NCI-H69 (cell line): ENCODE measurements around the gene SPOCK3.
"Not testable (repeated sequence)": the region's sequence is repeated elsewhere in the genome, so short reads cannot be mapped to it uniquely, and the experiment has no call there.

Experiments used
- DNase-seq: peaks from one replicate; lab custom pipeline; 2025; lab: John Stamatoyannopoulos, UW

SPOCK3 gene

DNA sequence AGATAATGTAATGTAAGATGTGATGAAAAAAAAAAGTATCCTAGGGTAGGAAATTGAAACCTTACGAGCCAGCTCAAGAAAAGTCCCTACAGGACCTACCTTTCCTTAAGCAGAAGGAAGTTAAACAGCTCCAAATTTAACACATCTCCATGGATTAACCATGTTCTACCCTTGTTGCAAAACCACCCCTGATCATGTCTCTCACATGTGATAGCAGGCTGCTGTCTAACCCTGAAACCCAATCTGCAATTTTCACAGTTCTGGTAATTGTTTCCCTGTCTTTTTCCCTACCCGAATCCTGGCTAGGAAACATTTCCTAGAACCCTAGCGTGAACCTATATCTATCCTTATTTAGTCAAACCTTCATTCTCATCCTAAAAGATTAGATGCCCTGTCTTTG, 198.9 kb downstream of the SPOCK3 start:
- DNase-seq, result no peak

DNA sequence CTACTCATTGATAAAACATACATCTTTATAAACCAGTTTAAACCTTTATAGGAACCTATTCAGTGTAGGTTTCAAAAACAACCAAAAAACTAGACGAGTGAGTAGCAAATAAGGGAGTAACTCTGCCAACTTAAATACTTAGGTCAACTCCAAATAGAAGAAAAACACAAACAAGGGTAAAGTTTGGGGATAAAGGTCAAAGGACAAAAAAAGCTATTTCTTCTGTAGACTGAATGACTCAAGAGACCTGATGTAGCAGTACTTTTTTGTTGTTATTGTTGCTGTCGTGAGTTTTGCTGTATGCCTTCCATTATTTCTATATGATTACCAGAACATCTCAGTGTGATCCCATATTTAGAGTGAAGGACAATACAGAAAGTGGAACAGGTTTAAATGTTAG, 199.3 kb downstream of the SPOCK3 start:
- no peak for DNase-seq

DNA sequence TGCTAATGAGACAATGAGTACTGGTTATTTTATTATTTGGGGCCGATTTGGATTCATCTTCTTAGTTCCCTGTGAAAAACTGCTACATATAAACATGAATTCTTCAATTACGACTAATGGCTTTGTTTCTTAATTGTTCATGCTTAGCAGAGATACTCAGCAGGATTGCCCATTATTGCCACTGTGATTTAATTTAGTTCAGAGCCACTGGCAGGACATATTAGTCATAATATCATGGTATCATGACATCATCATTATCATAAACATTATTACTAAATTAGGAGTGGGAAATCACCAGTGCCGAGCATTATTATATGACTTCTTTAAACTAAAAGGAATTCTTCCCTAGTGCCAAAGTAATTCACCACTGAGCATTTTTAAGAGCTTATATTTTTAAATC, 201.4 kb downstream of the SPOCK3 start:
- DNase-seq, result peak; percentile 82

DNA sequence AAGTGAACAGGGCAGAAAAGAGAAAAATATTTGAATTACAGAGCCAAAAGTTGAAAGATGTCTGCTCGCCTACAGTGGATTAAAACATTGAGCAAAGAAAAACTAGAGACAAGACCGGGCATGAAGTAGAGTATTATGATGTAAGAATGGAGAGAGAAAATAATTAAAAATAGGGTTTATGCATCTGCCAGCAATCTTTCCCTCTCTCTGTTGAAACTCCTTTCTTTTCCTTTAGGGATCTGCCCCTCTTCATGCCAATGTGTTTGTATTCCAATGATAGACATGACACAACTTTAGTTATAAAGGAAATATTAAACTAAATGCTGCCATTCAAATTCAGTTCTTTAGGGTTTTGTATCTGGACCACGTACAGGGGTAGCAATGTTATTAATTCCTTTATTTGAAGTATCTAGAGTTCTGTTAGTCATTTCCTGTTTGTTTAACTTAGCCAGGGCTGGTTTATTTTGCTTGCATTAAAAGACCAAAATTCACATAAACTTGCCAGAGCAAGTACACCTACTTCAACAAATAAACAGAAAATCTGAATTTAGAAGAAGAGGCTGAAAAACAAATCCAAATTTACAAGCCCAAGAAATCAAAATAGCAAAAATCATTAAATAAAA, 202.6 kb downstream of the SPOCK3 start:
- peak; percentile 34 for DNase-seq

DNA sequence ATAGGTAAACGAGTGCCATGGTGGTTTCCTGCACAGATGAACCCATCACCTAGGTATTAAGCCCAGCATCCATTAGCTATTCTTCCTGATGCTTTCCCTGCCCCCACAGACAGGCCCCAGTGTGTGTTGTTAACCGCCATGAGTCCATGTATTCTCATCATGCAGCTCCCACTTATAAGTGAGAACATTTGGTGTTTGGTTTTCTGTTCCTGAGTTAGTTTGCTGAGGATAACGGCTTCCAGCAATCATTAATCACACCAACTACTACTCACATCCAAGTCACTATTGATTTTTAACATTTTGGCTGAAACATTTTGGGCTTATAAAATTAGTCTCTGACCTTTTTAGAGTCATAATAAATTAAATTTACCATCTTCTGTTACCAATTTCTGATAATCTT, 205.3 kb downstream of the SPOCK3 start:
- peak; percentile 89 for DNase-seq

DNA sequence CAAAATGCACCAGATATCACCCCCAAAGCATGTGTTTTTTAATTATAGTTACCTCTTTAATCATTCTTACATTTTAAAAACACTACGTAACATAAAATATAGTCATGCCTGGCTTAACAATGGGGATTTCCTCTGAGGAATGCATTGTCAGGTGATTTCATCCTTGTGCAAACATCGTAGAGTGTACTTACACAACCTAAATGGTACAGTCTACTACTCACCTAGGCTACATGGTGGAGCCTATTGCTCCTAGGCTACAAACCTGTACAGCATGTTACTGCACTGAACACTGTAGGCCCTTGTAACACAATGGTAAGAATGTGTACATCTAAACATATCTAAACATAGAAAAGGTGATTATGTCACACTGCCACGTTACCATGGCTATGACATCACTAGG, 208.6 kb downstream of the SPOCK3 start:
- peak; percentile 75 for DNase-seq

DNA sequence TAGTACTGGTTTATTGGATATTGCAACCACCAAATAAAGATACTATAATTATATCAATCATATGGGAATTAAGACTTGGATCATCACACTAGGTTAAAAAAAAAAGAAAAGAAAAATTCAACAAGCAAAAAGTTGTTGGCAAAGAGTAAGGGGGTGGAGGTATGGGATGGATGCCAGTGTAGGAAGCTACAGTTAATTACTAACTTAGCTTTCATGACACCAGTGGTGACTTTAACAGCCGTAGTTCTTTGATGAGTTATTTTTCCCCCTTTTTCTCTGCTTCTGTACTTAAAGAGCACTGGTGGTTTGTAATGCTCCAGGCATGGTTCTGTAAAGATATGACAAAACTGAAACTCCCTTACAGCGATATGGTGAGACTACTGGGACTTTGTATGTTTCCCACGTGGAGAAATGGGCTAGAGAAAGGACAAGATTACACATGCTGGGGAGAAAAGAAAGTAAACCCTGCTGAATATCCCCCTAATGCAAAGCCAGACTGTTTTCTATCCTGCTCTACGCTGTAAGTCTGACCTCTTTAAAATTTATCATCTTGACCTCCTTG, 210.8 kb downstream of the SPOCK3 start:
- DNase-seq, result no peak

DNA sequence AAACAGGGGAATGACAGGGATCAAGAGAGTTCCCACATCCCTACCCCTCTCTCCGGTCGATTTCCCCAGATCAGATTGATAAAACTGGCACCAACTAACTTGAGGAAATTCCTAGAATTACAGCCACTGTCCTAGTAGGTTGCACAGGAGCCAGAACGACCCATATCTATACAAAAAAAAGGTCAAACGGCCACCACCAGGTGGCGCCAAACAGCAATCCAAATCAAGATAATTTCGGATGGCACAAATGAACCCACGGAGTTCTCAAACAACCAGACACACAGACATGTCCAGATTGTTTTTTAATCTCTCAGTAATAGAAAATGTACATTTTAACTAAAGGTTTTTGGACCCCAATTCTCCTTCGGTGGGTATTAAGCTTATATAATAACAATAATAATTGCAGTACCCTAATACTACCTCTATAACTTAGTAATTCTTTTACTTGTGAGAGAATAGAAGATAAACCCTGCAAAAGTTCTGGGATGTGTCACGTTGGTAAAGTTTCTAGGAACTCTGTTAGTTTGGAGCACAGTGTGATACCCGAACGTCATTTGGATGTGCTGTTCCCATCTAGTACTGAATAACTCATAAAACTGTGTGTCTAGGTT, 212.6 kb downstream of the SPOCK3 start:
- peak; percentile 73 for DNase-seq

DNA sequence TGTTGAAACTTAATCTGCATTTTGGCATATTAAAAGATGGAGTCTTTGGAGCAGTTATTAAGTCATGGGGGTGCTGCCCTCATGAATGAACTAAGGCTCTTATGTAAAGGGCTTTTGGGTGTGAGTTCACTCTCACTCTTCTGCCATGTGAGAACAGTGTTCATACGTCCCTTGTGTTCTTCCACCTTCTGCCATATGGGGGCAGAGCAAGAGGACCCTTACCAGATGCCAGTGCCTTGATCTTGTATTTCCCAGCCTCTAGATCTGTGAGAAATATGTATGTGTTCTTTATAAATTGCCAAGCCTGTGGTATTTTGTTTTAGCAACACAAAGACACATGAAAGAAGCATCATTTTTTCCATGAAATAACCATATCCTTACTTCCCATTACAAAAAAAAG, 213.9 kb downstream of the SPOCK3 start:
- DNase-seq, result peak; percentile 55

DNA sequence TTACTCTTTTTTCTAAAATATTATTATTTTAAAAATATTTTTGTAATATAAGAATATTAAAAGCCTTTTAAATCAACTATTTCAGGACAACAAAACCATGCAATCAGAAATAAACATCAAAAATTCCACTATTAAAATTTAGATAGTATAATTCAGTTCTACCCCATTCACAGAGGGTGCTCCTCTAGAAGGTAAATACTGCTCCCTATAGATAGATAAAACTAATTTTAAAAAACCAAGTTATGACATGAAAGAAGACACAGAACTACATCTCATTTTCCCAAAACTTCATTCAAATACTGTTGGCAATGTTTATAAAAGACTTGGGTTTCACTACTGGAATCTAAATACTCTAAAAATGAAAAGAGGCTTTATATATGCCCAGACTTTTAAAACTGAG, 219.3 kb downstream of the SPOCK3 start:
- DNase-seq, result no peak

DNA sequence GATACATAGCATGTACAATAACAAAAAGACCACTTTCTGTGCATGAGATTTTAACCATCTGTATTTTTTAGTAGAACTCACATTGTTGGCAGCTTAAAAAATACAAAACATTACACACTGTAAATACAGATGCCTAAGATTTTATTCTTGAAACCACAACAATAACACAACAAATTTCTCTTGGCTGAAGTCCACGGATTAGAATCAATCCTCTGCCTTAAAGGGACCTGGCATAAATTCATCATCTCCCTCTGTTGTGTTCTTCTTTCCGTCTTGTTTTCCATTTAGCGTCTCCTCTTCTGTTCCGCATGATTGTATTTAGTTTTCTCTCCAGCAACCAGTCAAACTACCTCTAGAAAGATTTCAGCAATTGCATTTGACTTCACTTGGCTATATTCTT, 231.0 kb downstream of the SPOCK3 start:
- no peak for DNase-seq

DNA sequence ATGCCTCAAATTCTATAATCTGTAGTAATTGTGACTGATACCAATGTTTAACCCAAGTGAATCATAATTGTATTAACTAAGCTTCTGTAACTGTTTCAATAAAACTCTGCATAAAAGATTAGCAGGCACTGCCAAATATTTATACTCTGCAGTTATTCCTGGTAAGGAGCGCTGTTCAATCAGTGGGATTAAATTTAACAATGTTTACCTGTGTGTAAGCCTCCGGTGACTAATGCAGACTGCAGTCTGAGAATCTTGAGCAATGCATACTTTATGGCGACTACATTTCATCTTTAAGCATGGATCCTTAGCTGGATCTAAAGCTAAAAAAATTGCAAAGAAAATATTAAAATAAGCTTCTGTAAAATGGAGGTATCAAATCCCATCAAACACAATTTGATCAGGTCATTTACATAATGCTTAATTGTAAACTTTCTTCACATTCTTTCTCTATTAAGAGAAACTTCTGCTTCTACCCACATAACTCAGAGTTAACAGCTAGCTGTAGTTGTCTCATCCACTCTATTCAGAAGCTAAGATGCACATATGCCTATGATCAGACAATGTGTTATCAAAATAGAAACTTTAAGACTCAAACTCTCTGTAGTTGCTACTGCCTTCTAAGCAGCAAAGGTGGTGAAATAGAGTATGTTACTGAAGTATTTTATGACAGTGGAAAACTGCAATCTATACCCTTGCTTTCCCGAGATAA, 234.0 kb downstream of the SPOCK3 start:
- no peak for DNase-seq

DNA sequence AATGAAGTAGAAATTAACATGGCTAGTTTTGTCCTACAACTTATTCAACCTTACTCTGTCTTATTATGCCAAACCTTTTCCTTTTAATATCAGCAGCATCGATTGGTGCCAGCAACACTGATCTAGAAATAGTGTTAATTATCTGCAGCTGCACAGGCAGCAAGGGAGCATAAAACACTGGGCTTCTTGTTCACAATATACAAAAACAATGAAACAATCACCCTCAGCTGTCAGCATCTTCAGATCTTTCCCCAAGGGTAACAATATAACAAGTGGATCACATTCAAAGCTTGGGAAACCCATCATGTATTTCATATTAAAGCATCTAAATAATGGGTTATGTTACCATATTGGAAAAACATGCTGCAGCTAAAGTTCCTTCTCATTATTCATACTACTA, 238.1 kb downstream of the SPOCK3 start:
- DNase-seq, result no peak

DNA sequence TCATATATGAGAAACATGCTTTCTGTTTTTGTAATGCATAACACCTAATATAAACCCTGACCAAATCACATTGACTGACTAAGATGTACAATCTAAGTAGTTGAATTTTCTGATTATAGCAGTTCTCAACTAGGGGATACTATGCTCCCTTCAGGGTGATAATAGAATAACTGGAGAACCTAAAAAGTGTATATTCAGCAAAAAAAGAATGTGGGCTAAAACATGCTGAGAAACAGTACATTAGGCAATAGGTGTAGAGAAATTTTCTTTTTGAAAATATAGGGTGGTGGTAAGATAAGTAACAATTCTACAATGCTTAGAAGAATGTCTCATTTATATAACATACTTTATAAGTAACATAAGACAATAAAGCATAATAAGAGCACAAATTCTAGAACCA, 239.6 kb downstream of the SPOCK3 start:
- no peak for DNase-seq

DNA sequence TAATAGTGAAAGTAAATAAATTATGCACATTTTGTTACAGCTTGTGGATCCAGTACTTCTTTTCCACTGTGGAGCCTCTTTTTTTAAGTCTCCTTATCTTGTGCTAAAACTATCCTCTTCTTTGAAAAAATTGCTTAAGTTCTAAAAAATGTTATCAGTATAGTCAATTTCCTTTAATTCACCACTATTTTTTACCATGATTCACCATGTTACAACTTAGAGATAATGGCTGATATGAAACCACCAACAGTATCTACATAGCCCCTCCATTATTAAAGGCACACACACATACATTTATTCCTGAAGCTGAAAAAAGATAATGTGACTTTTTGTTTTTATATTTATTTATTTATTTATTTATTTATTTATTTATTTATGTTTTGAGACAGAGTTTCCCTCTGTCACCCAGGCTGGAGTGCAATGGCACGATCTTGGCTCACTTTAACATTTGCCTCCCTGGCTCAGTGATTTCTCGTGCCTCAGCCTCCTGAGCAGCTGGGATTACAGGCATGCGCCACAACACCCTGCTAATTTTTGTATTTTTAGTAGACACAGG, 243.2 kb downstream of the SPOCK3 start:
- no peak for DNase-seq

DNA sequence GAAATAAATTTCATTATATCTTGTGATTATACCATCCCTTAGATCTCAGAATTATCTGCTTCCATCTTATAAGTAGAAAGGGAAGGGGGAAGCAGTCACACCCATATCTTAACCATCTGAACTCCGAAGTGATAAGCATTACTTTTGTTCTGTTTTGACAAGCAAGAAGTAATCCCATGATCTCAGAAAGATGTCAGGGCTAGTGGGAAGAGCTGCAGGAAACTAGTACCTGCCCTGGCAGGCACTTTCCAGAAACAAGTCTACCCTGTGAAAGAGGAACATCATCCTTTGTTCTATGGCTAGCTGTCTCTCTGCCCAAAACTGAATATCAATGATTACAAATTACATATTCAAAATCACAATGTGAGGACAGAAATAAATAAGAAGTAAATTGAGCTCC, 244.4 kb downstream of the SPOCK3 start:
- no peak for DNase-seq

DNA sequence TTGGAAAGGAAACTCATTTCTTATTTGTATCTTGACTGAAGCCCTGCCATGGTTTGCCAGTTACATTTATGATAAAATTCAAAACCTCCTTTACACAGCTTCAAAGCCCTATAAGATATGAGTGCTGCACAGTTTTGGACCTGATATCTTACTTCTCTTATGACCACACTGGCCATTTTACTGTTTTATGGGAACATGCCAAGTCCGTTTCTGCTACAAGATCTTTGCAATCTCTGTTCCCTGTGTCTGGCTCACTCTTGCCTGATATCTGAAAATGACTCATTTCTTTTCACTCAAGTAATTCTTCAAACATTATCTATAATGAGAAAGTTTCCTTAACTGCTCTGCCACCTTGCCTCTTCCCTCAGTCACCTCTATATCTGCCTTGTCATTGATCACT, 247.3 kb downstream of the SPOCK3 start:
- DNase-seq, result no peak

DNA sequence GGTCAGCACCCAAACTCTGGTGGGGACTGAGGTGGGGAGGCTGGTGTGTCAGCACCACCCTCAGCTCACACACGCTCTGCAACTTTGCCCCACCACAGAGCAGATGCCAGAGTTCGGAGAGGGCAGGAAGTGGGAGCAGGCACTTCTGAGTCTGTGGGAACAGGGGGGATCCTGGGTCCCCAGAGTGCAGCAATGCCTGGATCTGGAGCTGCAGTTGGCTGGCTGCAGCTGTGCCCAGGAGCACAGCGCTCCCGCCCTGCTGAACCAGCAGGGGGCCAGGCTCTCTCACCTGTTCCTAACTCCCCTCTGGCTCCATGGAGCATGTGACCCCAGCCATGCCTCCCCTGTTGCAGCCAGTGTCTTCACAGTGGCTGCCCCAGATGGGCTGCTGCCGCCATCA, 252.4 kb downstream of the SPOCK3 start:
- no peak for DNase-seq

DNA sequence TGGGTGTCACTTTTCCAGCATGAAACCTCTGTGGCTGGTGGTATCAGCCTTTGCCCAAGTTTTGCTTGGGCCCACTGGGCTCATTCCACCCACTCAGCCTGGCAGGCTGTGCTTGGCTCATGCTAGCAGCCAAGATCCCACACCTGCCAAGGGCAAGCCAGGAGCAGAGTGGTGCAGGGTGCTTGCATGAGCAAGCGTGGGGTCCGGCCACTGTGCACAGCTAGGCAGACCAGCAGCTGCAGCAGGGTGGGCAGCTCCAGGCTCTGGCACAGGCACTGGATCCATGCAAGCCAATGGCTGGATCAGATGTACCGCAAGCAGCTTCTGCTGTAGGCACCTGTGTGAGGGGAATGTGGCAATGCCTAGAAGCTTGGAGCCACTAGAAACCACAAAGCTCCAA, 253.9 kb downstream of the SPOCK3 start:
- no peak for DNase-seq

DNA sequence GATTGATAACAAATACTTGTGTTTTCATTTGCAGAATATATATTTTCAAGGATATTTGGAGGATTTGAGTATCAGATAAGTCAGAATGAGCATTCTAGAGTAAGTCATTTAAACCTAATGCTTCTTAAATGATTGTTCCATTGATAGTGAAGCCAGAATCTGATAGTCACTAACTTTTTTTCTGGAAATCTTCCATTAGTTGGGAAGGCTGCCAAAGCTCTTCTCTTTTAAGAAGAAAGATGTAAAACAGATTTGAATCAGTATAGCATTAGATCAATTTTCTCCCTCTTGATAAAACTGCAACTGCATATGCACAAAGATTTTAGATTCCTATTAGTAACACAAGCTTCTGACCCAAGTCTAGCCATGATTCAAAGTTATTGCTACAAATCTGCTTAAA, 256.7 kb downstream of the SPOCK3 start:
- no peak for DNase-seq

DNA sequence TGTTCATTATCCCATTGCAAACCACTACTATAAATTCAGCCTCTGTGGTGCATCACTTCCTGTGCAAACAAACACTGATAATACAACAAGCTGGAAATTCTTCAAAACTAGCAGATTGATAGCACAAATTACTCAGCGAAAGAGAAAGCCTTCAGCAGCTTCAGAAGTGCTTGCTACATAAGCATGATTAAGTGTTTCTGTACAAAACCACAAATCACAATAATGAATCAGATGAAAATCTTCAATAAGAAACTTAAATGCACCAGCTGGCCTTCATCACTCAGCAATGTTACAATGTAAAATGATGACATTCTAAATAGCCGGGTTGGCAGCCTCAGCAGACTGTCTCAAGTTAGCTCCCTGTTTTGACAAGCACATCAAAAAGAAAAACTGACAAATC, 262.2 kb downstream of the SPOCK3 start:
- peak; percentile 78 for DNase-seq

DNA sequence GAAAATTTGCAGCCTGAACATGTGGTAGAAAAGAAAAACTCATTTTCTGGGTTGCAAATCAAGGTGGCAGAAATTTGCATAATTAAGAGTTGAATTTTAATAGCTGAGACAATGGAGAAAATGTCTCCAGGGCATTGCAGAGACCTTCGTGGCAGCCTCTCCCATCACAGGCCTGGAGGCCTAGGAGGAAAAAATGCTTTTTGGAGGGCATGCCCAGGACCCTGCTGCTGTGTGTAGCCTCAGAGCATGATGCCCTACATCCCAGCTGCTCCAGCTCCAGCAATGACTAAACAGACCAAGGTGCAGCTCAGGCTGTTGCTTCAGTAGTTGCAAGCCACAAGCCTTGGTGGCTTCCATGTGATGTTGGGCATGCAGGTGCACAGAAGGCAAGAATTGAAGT, 266.1 kb downstream of the SPOCK3 start:
- DNase-seq, result not testable (repeated sequence)

DNA sequence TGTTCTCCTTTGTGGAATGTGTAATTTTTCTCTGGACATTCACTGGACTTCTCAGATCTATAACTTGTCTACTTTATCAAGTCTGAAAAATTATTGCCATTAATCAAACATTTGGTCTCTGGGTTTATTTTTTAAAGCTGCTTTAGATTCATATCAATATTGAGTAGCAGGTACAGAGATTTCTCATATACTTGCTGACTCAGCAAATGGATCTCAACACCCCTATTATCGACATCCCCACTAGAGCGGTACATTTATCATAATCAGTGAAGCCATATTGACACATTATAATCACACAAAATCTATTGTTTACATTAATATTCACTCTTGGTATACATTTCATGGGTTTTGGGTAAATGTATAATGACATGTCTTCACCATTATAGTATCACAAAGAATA, 268.7 kb downstream of the SPOCK3 start:
- no peak for DNase-seq
